H9 (cell line): ENCODE data around the gene MCM8. TPM values are rescaled to one million over a fixed set of nuclear protein-coding genes. Genes with fewer than 3 reads are reported as not detected.

ENCODE experiments used
- DNase-seq: peaks from one replicate; pipeline ENCODE4 v3.0.0-alpha.2; 2017
- H2AFZ ChIP-seq: one replicate; pipeline ENCODE4 v1.6.1; 2013; ENCODE audit warnings: mild to moderate bottlenecking, low read length, control low read depth, moderate library complexity
- H2AK5ac ChIP-seq: 2 replicates; pipeline ENCODE4 v1.6.1; 2013; ENCODE audit warnings: low read length, control low read depth, mixed read lengths; ENCODE audit not compliant: insufficient read length
- H2BK120ac ChIP-seq: one replicate; pipeline ENCODE4 v1.6.1; 2013; ENCODE audit warnings: low read depth, mild to moderate bottlenecking, low read length, control low read depth, inconsistent platforms; ENCODE audit not compliant: poor library complexity, severe bottlenecking
- H2BK12ac ChIP-seq: 2 replicates; pipeline ENCODE4 v1.6.1; 2013; ENCODE audit warnings: low read length, control low read depth, mixed read lengths, low read depth; ENCODE audit not compliant: insufficient read length
- H2BK15ac ChIP-seq: 2 replicates; pipeline ENCODE4 v1.6.1; 2013; ENCODE audit warnings: low read depth, low read length, control low read depth
- H2BK20ac ChIP-seq: one replicate; pipeline ENCODE4 v1.6.1; 2013; ENCODE audit warnings: low read depth, mild to moderate bottlenecking, low read length, control low read depth, inconsistent platforms; ENCODE audit not compliant: poor library complexity, severe bottlenecking
- H2BK5ac ChIP-seq: 2 replicates; pipeline ENCODE4 v1.6.1; 2013; ENCODE audit warnings: low read length, control low read depth, mixed read lengths; ENCODE audit not compliant: insufficient read length
- H3K14ac ChIP-seq: 2 replicates; pipeline ENCODE4 v1.6.1; 2013; ENCODE audit warnings: low read length, control low read depth; ENCODE audit not compliant: insufficient read depth
- H3K18ac ChIP-seq: 2 replicates; pipeline ENCODE4 v1.6.1; 2013; ENCODE audit warnings: low read depth, mild to moderate bottlenecking, mixed read lengths, low read length, control low read depth; ENCODE audit not compliant: insufficient read length
- H3K23ac ChIP-seq: 2 replicates; pipeline ENCODE4 v1.6.1; 2013; ENCODE audit warnings: low read length, control low read depth, mixed read lengths, low read depth; ENCODE audit not compliant: insufficient read length
- H3K23me2 ChIP-seq: 2 replicates; pipeline ENCODE4 v1.6.1; 2013; ENCODE audit warnings: low read depth, mild to moderate bottlenecking, mixed read lengths, low read length, control low read depth; ENCODE audit not compliant: insufficient read length, poor library complexity, severe bottlenecking
- H3K27ac ChIP-seq: 2 replicates; pipeline ENCODE4 v1.5.1; 2013; ENCODE audit warnings: low read length, control low read depth, mixed read lengths, low read depth; ENCODE audit not compliant: insufficient read length
- H3K27me3 ChIP-seq: 2 replicates; pipeline ENCODE4 v1.6.1; 2013; ENCODE audit warnings: low read length, control low read depth, inconsistent platforms; ENCODE audit not compliant: insufficient read depth
- H3K4ac ChIP-seq: 2 replicates; pipeline ENCODE4 v1.6.1; 2013; ENCODE audit warnings: low read depth, mild to moderate bottlenecking, control low read depth, inconsistent platforms, low read length, moderate library complexity
- H3K4me1 ChIP-seq: 2 replicates; pipeline ENCODE4 v1.6.1; 2013; ENCODE audit warnings: low read length, control low read depth, inconsistent platforms; ENCODE audit not compliant: insufficient read depth
- H3K4me2 ChIP-seq: 2 replicates; pipeline ENCODE4 v1.6.1; 2013; ENCODE audit warnings: low read length, control low read depth, mixed read lengths; ENCODE audit not compliant: insufficient read length, insufficient read depth
- H3K56ac ChIP-seq: 2 replicates; pipeline ENCODE4 v1.6.1; 2013; ENCODE audit warnings: low read depth, mild to moderate bottlenecking, mixed read lengths, low read length, control low read depth; ENCODE audit not compliant: insufficient read length
- H3K79me1 ChIP-seq: 2 replicates; pipeline ENCODE4 v1.6.1; 2013; ENCODE audit warnings: low read depth, mild to moderate bottlenecking, moderate library complexity, low read length, control low read depth, inconsistent platforms; ENCODE audit not compliant: insufficient read depth, poor library complexity, severe bottlenecking
- H3K79me2 ChIP-seq: 2 replicates; pipeline ENCODE4 v1.6.1; 2013; ENCODE audit warnings: low read length, control low read depth, inconsistent platforms; ENCODE audit not compliant: insufficient read depth
- H3K9ac ChIP-seq: 2 replicates; pipeline ENCODE4 v1.6.1; 2013; ENCODE audit warnings: low read length, control low read depth, mixed read lengths; ENCODE audit not compliant: insufficient read length; ENCODE audit errors: extremely low read depth
- H3K9me3 ChIP-seq: one replicate; pipeline ENCODE4 v1.6.1; 2013; ENCODE audit warnings: low read depth, low read length, inconsistent platforms; ENCODE audit not compliant: control insufficient read depth
- H3T11ph ChIP-seq: one replicate; pipeline ENCODE4 v1.6.1; 2013; ENCODE audit warnings: mild to moderate bottlenecking, low read length, control low read depth, inconsistent platforms
- H4K20me1 ChIP-seq: one replicate; pipeline ENCODE4 v1.6.1; 2013; ENCODE audit not compliant: control insufficient read depth, insufficient read length, insufficient read depth
- H4K5ac ChIP-seq: 2 replicates; pipeline ENCODE4 v1.6.1; 2013; ENCODE audit warnings: low read depth, mild to moderate bottlenecking, mixed read lengths, low read length, control low read depth; ENCODE audit not compliant: insufficient read length
- H4K8ac ChIP-seq: replicated peaks from 2 replicates; pipeline ENCODE4 v1.6.1; 2013; ENCODE audit warnings: low read length, control low read depth, mixed read lengths, low read depth; ENCODE audit not compliant: insufficient read length
- H4K91ac ChIP-seq: 2 replicates; pipeline ENCODE4 v1.6.1; 2013; ENCODE audit warnings: low read depth, mild to moderate bottlenecking, moderate library complexity, mixed read lengths, low read length, control low read depth; ENCODE audit not compliant: insufficient read length
- H3K27ac Mint-ChIP-seq, 3 experiments: 2 replicates in 2 of 3; 3 replicates in 1 of 3; pipeline ENCODE4 v1.8.0; 2020 to 2021; ENCODE audit warnings: mixed read lengths in 3 of 3, mild to moderate bottlenecking in 1 of 3, moderate library complexity in 1 of 3
- H3K27me3 Mint-ChIP-seq: 2 replicates; pipeline ENCODE4 v1.8.0; 2021; ENCODE audit warnings: low read depth, mild to moderate bottlenecking, moderate library complexity, mixed read lengths
- H3K36me3 Mint-ChIP-seq, 3 experiments: 2 replicates in 2 of 3; 3 replicates in 1 of 3; pipeline ENCODE4 v1.8.0; 2020 to 2021; ENCODE audit warnings: low read depth in 3 of 3, mixed read lengths in 3 of 3; ENCODE audit not compliant: insufficient read depth in 1 of 3
- H3K4me1 Mint-ChIP-seq, 2 experiments: 2 replicates each; pipeline ENCODE4 v1.8.0; 2020; ENCODE audit warnings: mixed read lengths in 2 of 2
- H3K4me3 Mint-ChIP-seq, 2 experiments: 2 replicates in 1 of 2; 3 replicates in 1 of 2; pipeline ENCODE4 v1.8.0; 2020 to 2021; ENCODE audit warnings: mild to moderate bottlenecking in 2 of 2, mixed read lengths in 2 of 2, moderate library complexity in 1 of 2
- H3K9me3 Mint-ChIP-seq, 2 experiments: 2 replicates in 1 of 2; 3 replicates in 1 of 2; pipeline ENCODE4 v1.8.0; 2020; ENCODE audit warnings: mild to moderate bottlenecking in 2 of 2, mixed read lengths in 2 of 2, moderate library complexity in 1 of 2
- CTCF ChIP-seq: fragments of 200-600 bp; sonication (generic); conservative IDR thresholded peaks from 3 replicates; pipeline ENCODE4 v1.8.0; 2021; ENCODE audit warnings: antibody characterized with exemption, mild to moderate bottlenecking
- WGBS: extraction: QIAGEN DNeasy Blood & Tissue Kit; methylation state at CpG from one replicate; pipeline ENCODE4 v1.1.7; 2013; ENCODE audit warnings: missing lambda C conversion rate, low lambda C conversion rate, mixed read lengths; ENCODE audit not compliant: insufficient read length; ENCODE audit errors: extremely low coverage; 5-methylcytosine and 5-hydroxymethylcytosine counted together
- total RNA-seq: library from RNA; stranded (reverse); gene quantifications from 2 replicates; pipeline ENCODE4 v1.2.1, GENCODE V29; 2021

MCM8 gene
- total RNA-seq, 1 experiment from 2014 or later = 32.2 TPM

DNA sequence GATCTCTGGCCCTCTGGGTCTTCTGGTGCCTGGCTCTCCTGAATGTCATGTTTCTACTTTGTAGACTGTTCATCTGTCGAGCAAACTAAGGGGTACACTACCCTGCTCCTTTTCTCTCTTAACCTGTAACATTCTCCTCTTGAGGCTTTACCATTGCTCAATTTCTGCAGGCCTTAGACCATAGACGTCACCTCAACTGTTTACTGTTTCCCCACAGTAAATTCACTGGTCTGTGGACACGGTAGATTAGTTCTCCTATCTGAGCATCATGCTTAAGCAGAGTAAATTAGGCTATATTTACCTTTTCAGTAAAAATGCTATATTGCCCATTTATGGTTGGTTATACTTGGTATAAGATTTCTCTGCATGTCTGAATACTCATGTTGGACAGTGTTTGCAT, 40.5 kb downstream of the MCM8 start:
- H3K4me1 Mint-ChIP-seq = no peaks in the 10 kb centered on the region
- no peaks in the 10 kb centered on the region for H3K79me2 ChIP-seq
- H3K14ac ChIP-seq = no peak overlapping the region
- H3K4me2 ChIP-seq = no peak overlapping the region
- no peak overlapping the region for H3K9ac ChIP-seq
- H2BK5ac ChIP-seq = no peak overlapping the region
- H2BK20ac ChIP-seq = no peak overlapping the region
- no peaks in the 10 kb centered on the region for H3K9me3 Mint-ChIP-seq
- H3K27ac Mint-ChIP-seq = no peak overlapping the region; a peak in 1 of 7 replicates
- H3K79me1 ChIP-seq = no peaks in the 10 kb centered on the region
- no peaks in the 10 kb centered on the region for H3K4me1 ChIP-seq
- DNase-seq = no peak
- H3K27ac ChIP-seq = no peak overlapping the region
- no peak overlapping the region for H2BK120ac ChIP-seq
- no peaks in the 10 kb centered on the region for H3K27me3 Mint-ChIP-seq
- H2AFZ ChIP-seq = no peak overlapping the region
- no peak overlapping the region for H3K4me3 Mint-ChIP-seq
- peaks cover 5 to 63% (median 43%) of the 10 kb centered on the region in 3 experiments; a peak in 6 of 7 replicates for H3K36me3 Mint-ChIP-seq
- WGBS = no CpG with 5 or more reads among the region's 3 CpGs
- no peaks in the 10 kb centered on the region for H4K20me1 ChIP-seq
- H3K56ac ChIP-seq = no peak overlapping the region
- H4K91ac ChIP-seq = no peak overlapping the region
- no peaks in the 10 kb centered on the region for H3K9me3 ChIP-seq
- no peaks in the 10 kb centered on the region for H3K27me3 ChIP-seq
- TF ChIP-seq CTCF = no peak
- H3T11ph ChIP-seq = no peak overlapping the region
- no peak overlapping the region for H3K23ac ChIP-seq
- H2BK15ac ChIP-seq = no peak overlapping the region
- H3K23me2 ChIP-seq = no peaks in the 10 kb centered on the region
- no peak overlapping the region for H4K5ac ChIP-seq
- H2BK12ac ChIP-seq = no peak overlapping the region
- H2AK5ac ChIP-seq = no peak overlapping the region
- no peak overlapping the region for H3K18ac ChIP-seq
- H4K8ac ChIP-seq = no peak overlapping the region
- no peak overlapping the region for H3K4ac ChIP-seq
